SH-SY5Y (cell line): ENCODE results near the gene TTC23L.

Experiments used
- GATA2 ChIP-seq: IDR thresholded peaks from 2 replicates; pipeline ENCODE4 v1.6.1; 2011; ENCODE audit warnings: mild to moderate bottlenecking, low read depth, low read length
- GATA3 ChIP-seq: IDR thresholded peaks from 2 replicates; pipeline ENCODE4 v1.6.1; 2011; ENCODE audit warnings: low read depth, mild to moderate bottlenecking, low read length, moderate library complexity

GRCh38 chr5:34865091-34865490, 26.1 kb downstream of the TTC23L start:
- TF ChIP-seq GATA2: no peak
- TF ChIP-seq GATA3: no peak
